Neural crest cell (in vitro differentiated cells): ENCODE results near the gene SNAI3. TPM values are rescaled to one million over a fixed set of nuclear protein-coding genes. Genes with fewer than 3 reads are reported as not detected.

Experiments used
- DNase-seq: peaks from one replicate; pipeline ENCODE4 v3.0.0; 2021; ENCODE audit warnings: low read depth, mixed read lengths, low spot score
- H3K27ac Mint-ChIP-seq: one replicate; pipeline ENCODE4 v1.8.0; 2021; ENCODE audit warnings: mild to moderate bottlenecking, mixed read lengths; ENCODE audit not compliant: unreplicated experiment
- H3K27me3 Mint-ChIP-seq: 2 replicates; pipeline ENCODE4 v1.8.0; 2021; ENCODE audit warnings: low read depth, mild to moderate bottlenecking, mixed read lengths
- H3K36me3 Mint-ChIP-seq: 2 replicates; pipeline ENCODE4 v1.8.0; 2021; ENCODE audit warnings: low read depth, mild to moderate bottlenecking, mixed read lengths
- H3K4me1 Mint-ChIP-seq: 2 replicates; pipeline ENCODE4 v1.8.0; 2021; ENCODE audit warnings: mixed read lengths
- H3K4me3 Mint-ChIP-seq: one replicate; pipeline ENCODE4 v1.8.0; 2021; ENCODE audit warnings: mild to moderate bottlenecking, mixed read lengths
- H3K9me3 Mint-ChIP-seq: 2 replicates; pipeline ENCODE4 v1.8.0; 2021; ENCODE audit warnings: mixed read lengths
- CTCF ChIP-seq: fragments of 200-600 bp; sonication (generic); conservative IDR thresholded peaks from 2 replicates; pipeline ENCODE4 v1.5.0; 2021; ENCODE audit warnings: antibody characterized with exemption, mild to moderate bottlenecking
- total RNA-seq: library from RNA; stranded (reverse); gene quantifications from 2 replicates; pipeline ENCODE4 v1.2.1, GENCODE V29; 2021

Gene SNAI3
- total RNA-seq, 1 donor from 2014 or later = not detected

DNA sequence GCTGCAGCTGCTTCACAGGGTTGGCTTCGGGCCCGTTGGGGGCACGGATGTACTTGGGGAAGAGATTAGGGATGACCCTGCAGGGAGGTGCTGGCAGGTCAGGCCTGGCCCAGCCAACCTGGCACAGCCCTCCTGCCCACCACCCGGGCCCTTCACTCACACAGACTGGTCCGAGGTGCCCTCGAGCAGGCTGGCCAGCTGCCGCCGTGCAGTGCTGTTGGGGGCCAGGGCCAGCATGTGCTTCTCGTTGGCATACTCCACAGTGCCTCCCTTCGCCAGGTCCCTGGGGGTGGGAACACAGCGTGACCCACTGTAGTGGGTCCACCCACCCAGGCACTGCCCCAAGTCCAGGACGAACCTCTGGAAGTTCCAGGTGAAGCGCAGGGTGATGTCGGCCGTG lies 29.9 kb upstream of the SNAI3 start:
- TF ChIP-seq CTCF = no peak
- no peaks in the 10 kb centered on the region for H3K4me1 Mint-ChIP-seq
- no peak overlapping the region for H3K27ac Mint-ChIP-seq
- H3K9me3 Mint-ChIP-seq = no peaks in the 10 kb centered on the region
- no peak for DNase-seq
- H3K27me3 Mint-ChIP-seq = no peaks in the 10 kb centered on the region
- no peak overlapping the region for H3K4me3 Mint-ChIP-seq
- H3K36me3 Mint-ChIP-seq = peaks cover 2% of the 10 kb centered on the region

DNA sequence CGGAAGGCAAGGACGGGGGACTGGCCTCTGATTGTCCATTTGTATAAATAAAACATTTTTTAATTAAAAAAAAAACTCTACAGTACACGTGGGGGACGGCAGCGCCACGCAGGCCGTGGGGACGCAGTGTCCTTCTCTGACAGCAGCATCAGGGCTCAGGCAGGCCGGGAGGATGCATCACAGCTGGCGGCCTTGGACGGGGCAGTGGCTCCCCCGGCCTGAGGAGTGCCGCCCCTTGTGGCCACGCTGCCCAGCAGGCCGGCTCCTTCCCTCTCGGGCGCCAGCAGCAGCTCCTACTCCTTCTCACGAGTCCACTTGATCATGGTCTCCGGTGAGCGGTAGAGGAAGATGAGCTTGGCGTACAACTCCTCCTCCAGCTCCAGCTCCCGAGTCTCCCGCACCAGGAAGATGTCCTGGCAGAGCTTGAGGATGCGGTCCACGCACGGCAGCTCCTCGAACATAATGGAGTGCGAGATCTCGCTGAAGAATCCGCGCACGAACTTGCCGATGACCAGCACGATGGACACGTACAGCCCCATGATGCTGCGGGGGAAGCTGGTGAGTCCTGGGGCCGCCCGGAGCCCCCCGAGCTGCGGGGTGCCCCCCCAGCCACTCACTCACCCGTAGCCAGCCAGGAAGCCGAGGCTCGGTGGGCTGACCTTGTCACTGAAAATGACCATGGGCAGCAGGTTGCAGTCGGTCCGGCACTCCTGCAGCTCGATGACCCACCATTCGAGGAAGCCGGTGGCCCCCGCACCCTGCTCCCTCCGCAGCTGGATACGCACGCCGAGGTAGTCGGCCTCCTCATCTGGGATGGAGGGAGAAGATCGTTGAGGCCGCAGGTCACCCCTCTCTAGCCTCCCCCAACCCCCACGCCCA lies 29.2 kb upstream of the SNAI3 start:
- Mint-ChIP-seq H3K27ac (no peak overlapping the region), H3K27me3 (no peaks in the 10 kb centered on the region), H3K4me3 (no peak overlapping the region), H3K36me3 (peaks cover 2% of the 10 kb centered on the region), H3K9me3 (no peaks in the 10 kb centered on the region), H3K4me1 (no peaks in the 10 kb centered on the region)
- no peak for TF ChIP-seq CTCF
- no peak for DNase-seq

GRCh38 chr16:88714420-88715302 lies 28.4 kb upstream of the SNAI3 start:
- Mint-ChIP-seq H3K27ac (no peak overlapping the region), H3K36me3 (peaks cover 2% of the 10 kb centered on the region), H3K27me3 (no peaks in the 10 kb centered on the region), H3K4me1 (no peaks in the 10 kb centered on the region), H3K9me3 (no peaks in the 10 kb centered on the region), H3K4me3 (no peak overlapping the region)
- no peak for TF ChIP-seq CTCF
- no peak for DNase-seq

- no peak for TF ChIP-seq CTCF
- no peak for DNase-seq
- Mint-ChIP-seq H3K9me3 (no peaks in the 10 kb centered on the region), H3K4me1 (no peaks in the 10 kb centered on the region), H3K27ac (no peak overlapping the region), H3K4me3 (no peak overlapping the region), H3K36me3 (peaks cover 2% of the 10 kb centered on the region), H3K27me3 (no peaks in the 10 kb centered on the region)
These were observed 27.5 kb upstream of the SNAI3 start for GRCh38 chr16:88713568-88714419.

- Mint-ChIP-seq H3K9me3 (no peaks in the 10 kb centered on the region), H3K27me3 (no peaks in the 10 kb centered on the region), H3K4me3 (no peak overlapping the region), H3K4me1 (no peaks in the 10 kb centered on the region), H3K27ac (no peak overlapping the region), H3K36me3 (peaks cover 2% of the 10 kb centered on the region)
- TF ChIP-seq CTCF = no peak
- DNase-seq = no peak
These were observed 26.7 kb upstream of the SNAI3 start for GRCh38 chr16:88713054-88713453.
